Endodermal cell (in vitro differentiated cells): Measurements from ENCODE around the gene NR2F6. TPM values are rescaled to one million over a fixed set of nuclear protein-coding genes. Genes with fewer than 3 reads are reported as not detected.
A peak's percentile ranks its signal among the peaks of the same experiment; 100 is the strongest.

Experiments used
- DNase-seq: peaks from one replicate; pipeline ENCODE4 v3.0.0-alpha.2; 2017
- H3K27ac ChIP-seq: 2 replicates; pipeline ENCODE4 v1.5.1; 2013; ENCODE audit warnings: mild to moderate bottlenecking, low read depth, low read length, moderate library complexity
- H3K27me3 ChIP-seq: 2 replicates; pipeline ENCODE4 v1.6.1; 2013; ENCODE audit warnings: mild to moderate bottlenecking, low read length, moderate library complexity; ENCODE audit not compliant: insufficient read depth, control insufficient read depth, poor library complexity, severe bottlenecking
- H3K36me3 ChIP-seq: 2 replicates; pipeline ENCODE4 v1.7.0; 2013; ENCODE audit warnings: mild to moderate bottlenecking, low read length, moderate library complexity; ENCODE audit not compliant: control insufficient read depth, insufficient read depth
- H3K4me1 ChIP-seq: one replicate; pipeline ENCODE4 v1.7.0; 2013; ENCODE audit warnings: low read length; ENCODE audit not compliant: control insufficient read depth, insufficient read depth
- H3K4me3 ChIP-seq: 2 replicates; pipeline ENCODE4 v1.5.1; 2013; ENCODE audit warnings: mild to moderate bottlenecking, low read length, moderate library complexity
- H3K9ac ChIP-seq: 2 replicates; pipeline ENCODE4 v1.6.1; 2013; ENCODE audit warnings: mild to moderate bottlenecking, low read length, moderate library complexity; ENCODE audit not compliant: poor library complexity, severe bottlenecking; ENCODE audit errors: extremely low read depth
- H3K9me3 ChIP-seq: 2 replicates; pipeline ENCODE4 v1.6.1; 2013; ENCODE audit warnings: mild to moderate bottlenecking, low read length, moderate library complexity; ENCODE audit not compliant: control insufficient read depth
- H3K27ac Mint-ChIP-seq: 2 replicates; pipeline ENCODE4 v1.8.0; 2020; ENCODE audit warnings: mixed read lengths
- H3K27me3 Mint-ChIP-seq: 2 replicates; pipeline ENCODE4 v1.8.0; 2021; ENCODE audit warnings: mild to moderate bottlenecking, mixed read lengths; ENCODE audit not compliant: insufficient read depth
- H3K36me3 Mint-ChIP-seq: 2 replicates; pipeline ENCODE4 v1.8.0; 2020; ENCODE audit warnings: low read depth, mixed read lengths
- H3K4me1 Mint-ChIP-seq: 2 replicates; pipeline ENCODE4 v1.8.0; 2020; ENCODE audit warnings: mixed read lengths
- H3K4me3 Mint-ChIP-seq: 2 replicates; pipeline ENCODE4 v1.8.0; 2020; ENCODE audit warnings: mild to moderate bottlenecking, moderate library complexity, mixed read lengths
- H3K9me3 Mint-ChIP-seq: 2 replicates; pipeline ENCODE4 v1.8.0; 2020; ENCODE audit warnings: mild to moderate bottlenecking, mixed read lengths
- WGBS, 2 experiments: methylation state at CpG; one replicate each; pipeline versions ENCODE4 v1.1.5 to v1.1.7; 2013; ENCODE audit warnings: missing lambda C conversion rate in 2 of 2, mixed read lengths in 1 of 2; ENCODE audit not compliant: insufficient coverage in 1 of 2, insufficient read length in 1 of 2; 5-methylcytosine and 5-hydroxymethylcytosine counted together
- long read RNA-seq, 4 experiments: library from polyadenylated mRNA in 2 of 4; library from RNA in 1 of 4; library from capped mRNA in 1 of 4; stranded (forward) in 3 of 4; unstranded in 1 of 4; transcript quantifications; one replicate each; pipeline ENCODE4 v2.0.0, GENCODE V29; 2020 to 2021; ENCODE audit warnings: inconsistent platforms in 1 of 4
- polyA plus RNA-seq, 2 experiments: library from polyadenylated mRNA; stranded (reverse); fragments of 50-300 nt; gene quantifications; one replicate each; pipeline ENCODE4 v1.2.3, GENCODE V29; 2013
- total RNA-seq, 2 donors: library from RNA; stranded (reverse); fragmentation: NEBNext Ultra II Directional in 1 of 2; extraction: Animal tissue kit (Norgen Biotek cat#: 25700) in 1 of 2; gene quantifications; 2 replicates in 1 of 2; 3 replicates in 1 of 2; pipeline ENCODE4 v1.2.1, GENCODE V29; 2021
- TF ChIP-seq, protein P1 (sequence below): fragments of 200-600 bp; sonication (generic); conservative IDR thresholded peaks from 2 replicates; pipeline ENCODE4 v1.5.0; 2021; ENCODE audit warnings: antibody characterized with exemption, mild to moderate bottlenecking

NR2F6 gene
- 100 to 1,000 TPM; 103 to 107 TPM for total RNA-seq
- 59.2 TPM for polyA plus RNA-seq (2013, experiment 1 of 2)
- 54.2 TPM for polyA plus RNA-seq (2013, experiment 2 of 2)
- long read RNA-seq, experiment 1, transcript NR2F6-201 (4 exons, 2,404 nt): major isoform, 40 of 73 reads
- long read RNA-seq, experiment 1, partial matches to known transcripts: 33 of 73 reads
- long read RNA-seq, experiment 1, other reads (novel, unspliced or antisense): 0 of 73 reads
- long read RNA-seq, experiment 2, transcript NR2F6-201 (4 exons, 2,404 nt): major isoform, 257 of 288 reads
- long read RNA-seq, experiment 2, partial matches to known transcripts: 30 of 288 reads
- long read RNA-seq, experiment 2, other reads (novel, unspliced or antisense): 1 of 288 reads
- long read RNA-seq, experiment 3, partial matches to known transcripts: 96 of 102 reads
- long read RNA-seq, experiment 3, other reads (novel, unspliced or antisense): 2 of 102 reads
- long read RNA-seq, experiment 4, partial matches to known transcripts: 4 of 4 reads
- long read RNA-seq, experiment 4, other reads (novel, unspliced or antisense): 0 of 4 reads

DNA sequence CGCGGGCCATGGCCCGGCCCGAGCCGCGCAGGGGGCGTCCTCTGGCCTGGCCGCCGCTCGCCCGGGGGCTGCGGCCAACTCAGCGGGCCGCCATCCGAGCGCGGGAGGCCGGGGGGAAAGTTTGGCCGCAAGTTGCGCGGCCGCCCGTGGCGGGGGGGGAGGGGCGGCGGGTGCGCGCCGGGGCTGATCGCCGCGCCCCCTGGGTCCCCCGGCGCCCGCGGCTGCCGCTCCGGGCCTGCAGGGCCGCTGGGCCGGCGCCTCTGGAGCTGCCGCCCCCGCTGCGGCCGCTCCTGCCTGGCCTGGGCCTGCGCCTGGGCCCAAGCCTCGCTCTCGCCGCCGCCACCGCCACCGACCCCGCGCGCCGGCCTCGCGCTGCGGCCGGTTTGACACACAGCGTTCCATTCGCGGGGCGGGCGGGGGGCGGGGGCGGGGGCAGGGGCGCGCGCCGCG is at the start of gene NR2F6:
Gene NR2F6 (minus strand): TSS at position 385 of the 450 bp plus-strand sequence. CDS start 699 bp downstream, outside the sequence.
- Mint-ChIP-seq H3K4me1 (peaks cover 38% of the 10 kb centered on the region), H3K27ac (peak within 1 kb of the TSS; percentile 99), H3K4me3 (peak within 1 kb of the TSS; percentile 95), H3K9me3 (no peaks in the 10 kb centered on the region), H3K36me3 (peaks cover 10% of the 10 kb centered on the region), H3K27me3 (no peaks in the 10 kb centered on the region)
- Histone ChIP-seq H3K9ac (peak within 1 kb of the TSS; percentile 83), H3K27ac (peak within 1 kb of the TSS; percentile 95), H3K27me3 (no peaks in the 10 kb centered on the region), H3K4me1 (peaks cover 18% of the 10 kb centered on the region), H3K9me3 (no peaks in the 10 kb centered on the region), H3K4me3 (peak within 1 kb of the TSS; percentile 95), H3K36me3 (peaks cover 9% of the 10 kb centered on the region)
- TF ChIP-seq, protein P1, sequence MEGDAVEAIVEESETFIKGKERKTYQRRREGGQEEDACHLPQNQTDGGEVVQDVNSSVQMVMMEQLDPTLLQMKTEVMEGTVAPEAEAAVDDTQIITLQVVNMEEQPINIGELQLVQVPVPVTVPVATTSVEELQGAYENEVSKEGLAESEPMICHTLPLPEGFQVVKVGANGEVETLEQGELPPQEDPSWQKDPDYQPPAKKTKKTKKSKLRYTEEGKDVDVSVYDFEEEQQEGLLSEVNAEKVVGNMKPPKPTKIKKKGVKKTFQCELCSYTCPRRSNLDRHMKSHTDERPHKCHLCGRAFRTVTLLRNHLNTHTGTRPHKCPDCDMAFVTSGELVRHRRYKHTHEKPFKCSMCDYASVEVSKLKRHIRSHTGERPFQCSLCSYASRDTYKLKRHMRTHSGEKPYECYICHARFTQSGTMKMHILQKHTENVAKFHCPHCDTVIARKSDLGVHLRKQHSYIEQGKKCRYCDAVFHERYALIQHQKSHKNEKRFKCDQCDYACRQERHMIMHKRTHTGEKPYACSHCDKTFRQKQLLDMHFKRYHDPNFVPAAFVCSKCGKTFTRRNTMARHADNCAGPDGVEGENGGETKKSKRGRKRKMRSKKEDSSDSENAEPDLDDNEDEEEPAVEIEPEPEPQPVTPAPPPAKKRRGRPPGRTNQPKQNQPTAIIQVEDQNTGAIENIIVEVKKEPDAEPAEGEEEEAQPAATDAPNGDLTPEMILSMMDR: no peak
- DNase-seq: no peak
- WGBS, 2 experiments: 0% methylated on average over 5 to 65 of the region's 72 CpGs

DNA sequence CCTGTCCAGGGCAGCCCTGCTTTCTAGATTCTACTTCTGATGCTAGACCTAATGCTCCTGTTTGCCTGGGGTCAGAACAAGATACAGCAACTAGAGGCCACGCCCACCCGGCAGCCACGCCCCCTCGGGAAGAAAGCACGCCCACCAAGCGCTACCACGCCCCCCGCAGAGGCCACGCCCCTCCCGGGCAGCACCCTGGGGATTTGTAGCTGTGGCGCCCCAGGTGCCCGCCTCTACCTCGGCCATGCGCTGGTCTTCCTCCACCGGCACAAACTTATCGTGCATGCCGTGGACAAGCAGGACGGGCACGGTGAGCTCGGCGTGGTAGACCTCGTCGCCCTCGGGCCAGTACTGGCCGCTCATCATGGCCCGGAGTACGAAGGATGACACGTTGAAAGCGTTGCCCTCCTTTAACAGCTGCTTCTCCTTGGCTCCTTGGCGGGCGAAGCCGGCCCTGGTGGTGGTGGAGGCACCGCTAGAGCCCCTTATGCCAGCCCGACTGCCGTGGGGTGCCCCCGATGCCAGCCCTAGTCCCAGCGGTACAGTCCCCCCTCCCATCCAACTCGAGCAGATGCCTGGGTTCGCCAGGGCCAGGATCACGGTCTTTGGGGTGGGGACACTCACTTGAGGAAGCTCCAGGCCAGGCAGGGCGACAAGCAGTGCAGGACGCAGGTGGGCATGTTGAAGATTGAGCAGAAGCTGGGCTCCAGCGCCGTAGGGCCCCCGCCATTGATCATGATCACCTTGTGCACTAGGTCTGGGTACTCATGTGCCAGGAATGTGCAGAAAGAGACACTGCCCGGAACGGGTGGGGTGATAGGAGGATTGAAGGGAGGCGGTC is 48.6 kb upstream of the NR2F6 start:
- H3K4me3 ChIP-seq: no peak overlapping the region
- H3K27me3 ChIP-seq: no peaks in the 10 kb centered on the region
- TF ChIP-seq, protein P1: no peak
- no peaks in the 10 kb centered on the region for H3K4me1 Mint-ChIP-seq
- no peak overlapping the region for H3K27ac ChIP-seq
- no peak overlapping the region for H3K4me3 Mint-ChIP-seq
- H3K9me3 ChIP-seq: peaks cover 10% of the 10 kb centered on the region
- peak; percentile 96 for DNase-seq
- WGBS, 2 experiments: 83 to 85% methylated on average over 35 to 48 of the region's 48 CpGs
- H3K27me3 Mint-ChIP-seq: no peaks in the 10 kb centered on the region
- H3K27ac Mint-ChIP-seq: no peak overlapping the region
- peaks cover 21% of the 10 kb centered on the region for H3K36me3 Mint-ChIP-seq
- H3K9me3 Mint-ChIP-seq: peaks cover 13% of the 10 kb centered on the region
- H3K4me1 ChIP-seq: no peaks in the 10 kb centered on the region
- H3K9ac ChIP-seq: no peak overlapping the region
- H3K36me3 ChIP-seq: peaks cover 20% of the 10 kb centered on the region

DNA sequence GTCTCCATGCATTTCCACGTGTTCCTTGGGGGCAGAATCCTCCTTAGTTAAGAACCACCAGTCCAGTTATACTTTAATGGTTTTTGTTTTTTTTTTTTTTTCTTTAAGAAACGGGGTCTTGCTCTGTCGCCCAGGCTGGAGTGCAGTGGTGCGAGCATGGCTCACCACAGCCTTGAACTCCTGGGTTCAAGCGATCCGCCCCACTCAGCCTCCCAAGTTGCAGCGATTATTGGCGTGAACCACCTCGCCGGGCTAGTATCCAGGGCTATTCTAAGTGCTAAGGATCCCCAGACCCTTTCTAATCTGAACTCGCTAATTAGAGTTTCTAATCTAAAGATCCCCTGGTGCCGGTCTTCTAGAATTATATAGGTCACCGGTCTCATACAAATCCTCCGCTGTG is 47.9 kb upstream of the NR2F6 start:
- Mint-ChIP-seq H3K9me3 (peaks cover 13% of the 10 kb centered on the region), H3K4me3 (no peak overlapping the region), H3K27ac (no peak overlapping the region), H3K4me1 (no peaks in the 10 kb centered on the region), H3K36me3 (peaks cover 18% of the 10 kb centered on the region), H3K27me3 (no peaks in the 10 kb centered on the region)
- no peaks in the 10 kb centered on the region for H3K4me1 ChIP-seq
- TF ChIP-seq, protein P1: no peak
- no peak overlapping the region for H3K4me3 ChIP-seq
- H3K9me3 ChIP-seq: peaks cover 10% of the 10 kb centered on the region
- 92% methylated on average over 14 of the region's 14 CpGs for WGBS, 2 experiments
- H3K27me3 ChIP-seq: no peaks in the 10 kb centered on the region
- no peak overlapping the region for H3K27ac ChIP-seq
- H3K36me3 ChIP-seq: peaks cover 20% of the 10 kb centered on the region
- no peak overlapping the region for H3K9ac ChIP-seq
- no peak for DNase-seq
